Right lobe of liver (tissue), 4 donors: Measurements from ENCODE around the gene ATP5F1D.

Source experiments
- CTCF ChIP-seq, 4 donors: fragments of 200-600 bp in 3 of 4; fragments of 450-650 bp in 1 of 4; IDR thresholded peaks; one replicate each; pipeline versions ENCODE4 v1.5.1 to v1.8.0; 2016 to 2022; ENCODE audit warnings: antibody characterized with exemption in 4 of 4, mild to moderate bottlenecking in 2 of 4
- POLR2A ChIP-seq: fragments of 450-650 bp; IDR thresholded peaks from one replicate; pipeline ENCODE4 v1.6.1; 2017; ENCODE audit warnings: antibody characterized with exemption, mild to moderate bottlenecking
- donor health status: DM: no; HTN: no; CAD: no.
- donor health status: DM: no; HTN: no; CAD: no.
- donor health status: DM: no; HTN: yes; CAD: no.

DNA sequence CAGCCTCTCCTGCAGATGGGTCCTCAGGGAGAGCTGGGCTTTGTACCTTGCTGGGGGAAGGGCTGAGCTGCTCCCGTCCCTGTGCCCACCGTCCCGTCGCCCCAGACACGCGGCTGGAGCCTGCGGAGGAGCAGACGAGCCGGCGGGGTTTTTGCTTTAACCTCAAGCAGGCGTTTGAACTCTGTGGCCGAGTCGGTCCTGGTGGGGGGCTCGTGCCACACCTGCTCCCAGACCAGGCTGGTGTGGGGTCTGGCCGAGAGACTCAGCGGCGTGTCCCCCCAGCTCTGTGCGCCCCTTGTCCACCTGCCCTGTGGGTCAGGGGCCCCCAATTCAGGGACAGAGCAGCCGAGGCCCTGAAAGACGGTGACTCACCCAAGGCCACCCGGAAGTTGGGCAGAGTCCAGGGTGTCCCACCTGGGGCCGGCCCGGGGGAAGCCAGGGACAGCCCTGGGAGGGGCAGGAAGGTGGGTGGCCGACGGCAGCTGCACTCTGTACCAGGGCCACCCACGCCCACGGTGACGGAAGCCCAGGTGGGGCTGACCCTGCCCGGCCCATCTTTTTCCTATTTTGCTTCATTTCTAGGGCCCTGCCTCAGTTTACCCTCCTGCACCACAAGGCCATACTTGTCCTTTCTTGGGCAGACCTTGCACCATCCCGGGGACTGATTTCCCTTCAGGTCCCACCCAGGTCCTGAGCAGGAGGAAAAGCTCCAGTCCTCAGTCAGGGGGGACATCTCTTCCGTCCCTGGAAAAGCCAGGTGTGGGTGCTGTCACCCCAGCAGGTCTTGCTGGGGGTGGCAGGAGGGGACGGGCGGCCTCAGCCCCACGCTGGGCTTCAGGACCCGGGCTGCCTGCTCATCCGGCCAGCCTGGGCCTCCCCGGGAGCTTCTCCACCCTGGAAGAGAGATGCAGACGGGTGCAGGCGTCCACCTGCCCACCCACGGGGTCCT, 49.4 kb downstream of the ATP5F1D start:
- no peak for TF ChIP-seq CTCF (IDR thresholded peaks at IDR 0.05)
- TF ChIP-seq POLR2A: no peak
